AG09319 (cell line): ENCODE results near the gene MLST8.
"Not testable (repeated sequence)": the region's sequence is repeated elsewhere in the genome, so short reads cannot be mapped to it uniquely, and the experiment has no call there.

ENCODE experiments used
- DNase-seq: peaks from one replicate; pipeline ENCODE4 v3.0.0-alpha.2; 2010; ENCODE audit warnings: low read depth; ENCODE audit errors: extremely low read depth
- TF ChIP-seq, protein P1 (sequence below): IDR thresholded peaks from 2 replicates; pipeline ENCODE4 v1.5.1; 2011; ENCODE audit warnings: low read depth, mild to moderate bottlenecking, inconsistent platforms, low read length, moderate library complexity

The MLST8 gene

DNA sequence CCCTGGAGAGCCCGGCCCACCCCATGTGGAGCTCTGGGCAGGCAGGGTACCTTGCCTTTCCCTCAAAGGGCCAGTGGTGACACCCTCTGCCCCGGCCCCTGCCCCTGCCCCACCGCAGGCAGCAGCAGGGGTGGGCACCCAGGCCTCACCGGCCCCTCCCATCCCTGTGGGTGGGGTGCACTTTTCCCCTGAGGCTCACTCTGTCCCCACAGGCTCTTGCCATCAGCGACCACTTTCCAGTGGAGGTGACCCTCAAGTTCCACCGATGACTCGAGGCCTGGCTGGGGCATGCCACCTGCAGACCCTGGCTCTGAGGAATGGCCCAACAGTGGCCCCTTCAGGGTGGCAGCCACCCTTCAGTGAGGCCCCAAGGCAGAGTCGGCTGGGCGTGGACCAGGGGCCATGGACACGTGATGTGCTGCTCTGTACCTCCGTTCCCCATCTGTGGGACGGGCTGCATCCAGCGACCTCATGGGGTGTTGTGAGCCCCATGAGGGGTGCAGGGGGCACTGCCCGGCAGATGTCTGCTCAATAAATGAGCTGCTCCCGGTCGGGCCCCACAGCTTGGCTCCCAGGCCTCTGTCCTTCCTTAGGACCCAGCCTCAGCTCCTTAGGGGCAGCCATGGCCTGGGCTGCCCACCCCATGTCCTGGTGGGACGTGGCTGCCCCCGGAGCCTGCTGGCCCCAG lies 33.0 kb downstream of the MLST8 start:
- TF ChIP-seq, protein P1, sequence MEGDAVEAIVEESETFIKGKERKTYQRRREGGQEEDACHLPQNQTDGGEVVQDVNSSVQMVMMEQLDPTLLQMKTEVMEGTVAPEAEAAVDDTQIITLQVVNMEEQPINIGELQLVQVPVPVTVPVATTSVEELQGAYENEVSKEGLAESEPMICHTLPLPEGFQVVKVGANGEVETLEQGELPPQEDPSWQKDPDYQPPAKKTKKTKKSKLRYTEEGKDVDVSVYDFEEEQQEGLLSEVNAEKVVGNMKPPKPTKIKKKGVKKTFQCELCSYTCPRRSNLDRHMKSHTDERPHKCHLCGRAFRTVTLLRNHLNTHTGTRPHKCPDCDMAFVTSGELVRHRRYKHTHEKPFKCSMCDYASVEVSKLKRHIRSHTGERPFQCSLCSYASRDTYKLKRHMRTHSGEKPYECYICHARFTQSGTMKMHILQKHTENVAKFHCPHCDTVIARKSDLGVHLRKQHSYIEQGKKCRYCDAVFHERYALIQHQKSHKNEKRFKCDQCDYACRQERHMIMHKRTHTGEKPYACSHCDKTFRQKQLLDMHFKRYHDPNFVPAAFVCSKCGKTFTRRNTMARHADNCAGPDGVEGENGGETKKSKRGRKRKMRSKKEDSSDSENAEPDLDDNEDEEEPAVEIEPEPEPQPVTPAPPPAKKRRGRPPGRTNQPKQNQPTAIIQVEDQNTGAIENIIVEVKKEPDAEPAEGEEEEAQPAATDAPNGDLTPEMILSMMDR = no peak
- DNase-seq = no peak

DNA sequence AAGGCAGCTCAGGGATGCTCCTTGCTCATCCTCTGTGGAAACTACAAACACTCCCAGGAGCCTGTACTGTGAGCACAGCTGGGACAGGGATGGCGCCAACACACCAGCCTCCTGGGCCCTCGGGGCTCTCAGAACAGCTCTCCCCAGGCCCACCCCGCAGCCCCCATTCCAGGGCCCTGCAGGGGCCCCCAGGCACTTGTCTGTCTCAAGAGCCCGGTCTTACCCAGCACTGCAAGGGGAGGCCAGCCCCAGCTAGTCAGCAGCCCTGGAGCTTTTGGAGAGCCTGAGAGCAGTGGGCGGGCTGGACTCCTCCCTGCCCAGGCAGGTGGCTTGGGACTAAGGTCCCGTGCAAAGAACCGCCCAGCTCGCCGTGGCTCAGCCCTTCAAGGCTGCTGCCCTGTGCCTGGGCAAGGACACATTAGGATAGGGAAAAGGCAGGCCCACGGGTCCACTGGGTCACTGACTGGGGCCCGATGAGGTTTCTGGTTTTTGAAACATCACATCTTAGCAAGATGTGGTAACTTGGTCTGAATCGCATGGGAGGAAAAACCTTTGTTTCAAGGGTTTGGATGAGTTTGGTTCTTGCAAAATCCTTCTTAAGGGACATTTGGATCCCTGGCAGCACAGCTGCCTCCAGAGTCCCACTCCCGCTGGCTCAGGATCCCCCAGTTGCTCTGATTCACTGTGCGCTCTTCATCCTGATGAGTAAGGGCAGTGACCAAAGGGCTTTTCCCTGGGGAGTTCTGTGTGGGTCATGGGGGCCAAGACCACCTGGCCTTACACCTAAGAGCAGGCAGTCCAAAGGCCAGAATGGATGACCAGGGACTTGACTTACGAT lies 33.8 kb downstream of the MLST8 start:
- TF ChIP-seq, protein P1 = no peak
- no peak for DNase-seq

DNA sequence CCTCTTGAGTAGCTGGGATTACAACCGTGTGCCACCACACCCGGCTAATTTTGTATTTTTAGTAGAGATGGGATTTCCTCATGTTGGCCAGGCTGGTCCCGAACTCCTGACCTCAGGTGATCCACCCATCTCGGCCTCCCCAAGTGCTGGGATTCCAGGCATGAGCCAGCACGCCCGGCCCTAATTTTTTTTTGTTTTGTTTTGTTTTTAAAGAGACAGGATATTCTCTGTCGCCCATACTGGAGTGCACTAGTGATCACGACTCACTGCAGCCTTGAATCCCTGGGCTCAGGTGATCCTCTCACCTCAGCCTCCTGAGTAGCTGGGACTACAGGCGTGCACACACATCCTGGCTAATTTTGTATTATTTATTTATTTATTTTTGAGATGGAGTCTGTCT lies 35.1 kb downstream of the MLST8 start:
- DNase-seq = not testable (repeated sequence)

DNA sequence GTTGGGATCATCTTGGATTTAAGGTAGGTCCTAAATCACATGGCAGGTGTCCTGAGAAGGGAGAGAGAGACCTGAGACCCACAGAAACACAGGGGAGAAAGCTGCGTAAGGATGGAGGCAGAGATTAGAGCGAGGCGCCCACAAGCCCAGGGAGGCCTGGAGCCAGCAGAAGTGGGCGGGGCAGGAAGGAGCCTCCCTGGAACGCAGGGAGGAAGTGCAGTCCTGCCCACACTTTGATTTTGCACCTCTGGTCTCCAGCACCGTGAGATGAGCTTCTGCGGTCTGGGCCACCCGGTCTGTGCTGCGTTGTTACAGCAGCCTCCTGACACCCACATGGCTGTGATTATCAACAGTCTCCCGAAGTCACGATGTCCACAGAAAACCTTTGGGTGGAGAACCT lies 37.3 kb downstream of the MLST8 start:
- TF ChIP-seq, protein P1 = no peak
- DNase-seq = no peak

- no peak for DNase-seq
- TF ChIP-seq, protein P1 = no peak
These were observed 37.8 kb downstream of the MLST8 start for GRCh38 chr16:2243031-2243528.

DNA sequence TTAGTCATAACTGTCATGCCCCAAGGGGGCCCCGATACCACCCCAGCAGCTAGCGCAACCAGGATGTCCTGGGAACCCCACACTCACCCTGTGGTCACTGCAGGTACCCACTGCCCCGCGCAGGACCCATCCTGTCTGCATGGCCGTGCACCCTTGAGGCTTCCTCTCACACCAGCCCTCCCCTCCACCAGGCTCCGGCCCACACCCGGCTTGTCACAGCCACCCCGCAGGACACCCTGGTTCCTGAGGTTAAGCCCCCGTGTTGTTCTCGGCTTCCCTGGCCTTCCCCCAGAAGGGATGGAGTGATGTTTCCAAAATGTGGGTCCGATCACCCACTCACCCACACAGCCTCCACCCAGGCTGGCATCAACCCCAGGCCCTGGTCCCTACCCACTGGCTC lies 38.5 kb downstream of the MLST8 start:
- TF ChIP-seq, protein P1 = no peak
- no peak for DNase-seq

DNA sequence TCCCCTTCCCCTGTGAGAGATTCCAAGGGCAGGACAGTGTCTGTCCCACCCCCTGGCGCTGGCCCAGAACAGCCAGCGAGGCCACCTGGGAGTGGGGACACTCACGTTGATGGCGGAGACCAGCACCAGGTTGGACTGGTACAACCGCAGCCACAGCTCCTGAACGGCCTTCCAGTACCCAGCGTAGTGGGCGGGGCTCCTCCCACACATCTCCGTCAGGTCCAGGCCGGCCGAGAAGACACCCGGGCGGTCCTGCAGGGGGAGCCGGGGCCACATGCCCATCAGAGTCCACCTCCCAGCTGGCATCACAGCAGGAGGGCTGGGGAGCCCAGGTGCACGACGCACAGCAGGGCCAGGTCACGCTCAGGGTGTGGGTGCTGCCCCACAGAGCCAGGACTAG lies 39.0 kb downstream of the MLST8 start:
- TF ChIP-seq, protein P1 = no peak

More for the DNA sequence above, 39.0 kb downstream of the MLST8 start:
- no peak for DNase-seq
